ENCODE results near the gene MRPS7.
A peak's percentile ranks its signal among the peaks of the same experiment; 100 is the strongest.
"Not testable (repeated sequence)": the region's sequence is repeated elsewhere in the genome, so short reads cannot be mapped to it uniquely, and the experiment has no call there.

The MRPS7 gene

GRCh38 chr17:75288770-75289114 lies 27.1 kb downstream of the MRPS7 start:
- peak overlapping the region; percentile 97 for H3K27ac ChIP-seq (ENCODE audit: insufficient read depth, low read length, poor library complexity, severe bottlenecking)
- no peaks in the 10 kb centered on the region for H3K27me3 ChIP-seq (replicated peaks; ENCODE audit: control insufficient read depth, insufficient read depth, low read length, poor library complexity, severe bottlenecking)
- no peaks in the 10 kb centered on the region for H3K9me3 ChIP-seq (ENCODE audit: control insufficient read depth, low read length)
- H3K36me3 ChIP-seq (ENCODE audit: control insufficient read depth, insufficient read depth, low read length) = peaks cover 11% of the 10 kb centered on the region
- peak in 1 of 3 donors; percentile 16 for DNase-seq
- peaks cover 4% of the 10 kb centered on the region for H3K4me1 ChIP-seq (ENCODE audit: control insufficient read depth, insufficient read depth, low read length, poor library complexity, severe bottlenecking)
- peak overlapping the region; percentile 74 for H3K4me3 ChIP-seq (ENCODE audit: insufficient read depth, low read depth, low read length, poor library complexity, severe bottlenecking)

- no peaks in the 10 kb centered on the region for H3K27me3 ChIP-seq (replicated peaks; ENCODE audit: control insufficient read depth, insufficient read depth, low read length, poor library complexity, severe bottlenecking)
- H3K4me3 ChIP-seq (ENCODE audit: insufficient read depth, low read depth, low read length, poor library complexity, severe bottlenecking) = peak within 1 kb of the TSS; percentile 74
- H3K27ac ChIP-seq (ENCODE audit: insufficient read depth, low read length, poor library complexity, severe bottlenecking) = peak within 1 kb of the TSS; percentile 97
- no peaks in the 10 kb centered on the region for H3K9me3 ChIP-seq (ENCODE audit: control insufficient read depth, low read length)
- DNase-seq = peak; percentile 95 to 97 (median 96)
- H3K4me1 ChIP-seq (ENCODE audit: control insufficient read depth, insufficient read depth, low read length, poor library complexity, severe bottlenecking) = peaks cover 4% of the 10 kb centered on the region
- H3K36me3 ChIP-seq (ENCODE audit: control insufficient read depth, insufficient read depth, low read length) = peaks cover 11% of the 10 kb centered on the region
Observed at GRCh38 chr17:75289115-75289831, 27.6 kb downstream of the MRPS7 start, which contains the start of gene SLC25A19. Gene SLC25A19 (minus strand): TSS chr17:75289433. CDS start chr17:75286764, 2,669 bp downstream.

GRCh38 chr17:75289832-75290337 lies 28.2 kb downstream of the MRPS7 start:
- peak overlapping the region; percentile 74 for H3K4me3 ChIP-seq (ENCODE audit: insufficient read depth, low read depth, low read length, poor library complexity, severe bottlenecking)

DNA sequence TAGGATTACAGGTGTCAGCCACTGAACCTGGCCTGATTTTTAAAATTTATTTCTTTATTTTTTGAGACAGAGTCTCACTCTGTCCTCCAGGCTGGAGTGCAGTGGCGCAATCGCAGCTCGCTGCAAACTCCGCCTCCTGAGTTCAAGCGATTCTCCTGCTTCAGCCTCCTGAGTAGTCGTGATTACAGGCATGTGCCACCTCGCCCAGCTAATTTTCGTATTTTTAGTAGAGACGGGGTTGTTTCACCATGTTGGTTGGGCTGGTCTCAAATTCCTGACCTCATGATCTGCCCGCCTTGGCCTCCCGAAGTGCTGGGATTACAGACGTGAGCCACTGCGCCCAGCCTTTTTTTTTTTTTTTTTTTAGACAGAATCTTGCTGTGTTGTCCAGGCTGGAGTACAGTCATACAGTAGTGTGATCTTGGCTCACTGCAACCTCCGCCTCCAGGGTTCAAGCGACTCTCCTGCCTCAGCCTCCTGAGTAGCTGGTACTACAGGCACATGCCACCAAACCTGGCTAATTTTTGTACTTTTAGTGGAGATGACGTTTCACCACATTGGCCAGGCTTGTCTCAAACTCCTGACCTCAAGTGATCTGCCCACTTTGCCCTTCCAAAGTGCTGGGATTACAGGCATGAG lies 31.2 kb downstream of the MRPS7 start:
- not testable (repeated sequence) for H3K36me3 ChIP-seq (ENCODE audit: control insufficient read depth, insufficient read depth, low read length); H3K27me3 ChIP-seq (replicated peaks; ENCODE audit: control insufficient read depth, insufficient read depth, low read length, poor library complexity, severe bottlenecking); H3K4me1 ChIP-seq (ENCODE audit: control insufficient read depth, insufficient read depth, low read length, poor library complexity, severe bottlenecking); DNase-seq; H3K27ac ChIP-seq (ENCODE audit: insufficient read depth, low read length, poor library complexity, severe bottlenecking); H3K9me3 ChIP-seq (ENCODE audit: control insufficient read depth, low read length); H3K4me3 ChIP-seq (ENCODE audit: insufficient read depth, low read depth, low read length, poor library complexity, severe bottlenecking)

More at GRCh38 chr17:75289832-75290337, 28.2 kb downstream of the MRPS7 start:
- no peaks in the 10 kb centered on the region for H3K9me3 ChIP-seq (ENCODE audit: control insufficient read depth, low read length)
- DNase-seq = peak; percentile 47 to 64 (median 56)
- peaks cover 11% of the 10 kb centered on the region for H3K36me3 ChIP-seq (ENCODE audit: control insufficient read depth, insufficient read depth, low read length)
- H3K27me3 ChIP-seq (replicated peaks; ENCODE audit: control insufficient read depth, insufficient read depth, low read length, poor library complexity, severe bottlenecking) = no peaks in the 10 kb centered on the region
- H3K27ac ChIP-seq (ENCODE audit: insufficient read depth, low read length, poor library complexity, severe bottlenecking) = peak overlapping the region; percentile 97
- peaks cover 4% of the 10 kb centered on the region for H3K4me1 ChIP-seq (ENCODE audit: control insufficient read depth, insufficient read depth, low read length, poor library complexity, severe bottlenecking)

DNA sequence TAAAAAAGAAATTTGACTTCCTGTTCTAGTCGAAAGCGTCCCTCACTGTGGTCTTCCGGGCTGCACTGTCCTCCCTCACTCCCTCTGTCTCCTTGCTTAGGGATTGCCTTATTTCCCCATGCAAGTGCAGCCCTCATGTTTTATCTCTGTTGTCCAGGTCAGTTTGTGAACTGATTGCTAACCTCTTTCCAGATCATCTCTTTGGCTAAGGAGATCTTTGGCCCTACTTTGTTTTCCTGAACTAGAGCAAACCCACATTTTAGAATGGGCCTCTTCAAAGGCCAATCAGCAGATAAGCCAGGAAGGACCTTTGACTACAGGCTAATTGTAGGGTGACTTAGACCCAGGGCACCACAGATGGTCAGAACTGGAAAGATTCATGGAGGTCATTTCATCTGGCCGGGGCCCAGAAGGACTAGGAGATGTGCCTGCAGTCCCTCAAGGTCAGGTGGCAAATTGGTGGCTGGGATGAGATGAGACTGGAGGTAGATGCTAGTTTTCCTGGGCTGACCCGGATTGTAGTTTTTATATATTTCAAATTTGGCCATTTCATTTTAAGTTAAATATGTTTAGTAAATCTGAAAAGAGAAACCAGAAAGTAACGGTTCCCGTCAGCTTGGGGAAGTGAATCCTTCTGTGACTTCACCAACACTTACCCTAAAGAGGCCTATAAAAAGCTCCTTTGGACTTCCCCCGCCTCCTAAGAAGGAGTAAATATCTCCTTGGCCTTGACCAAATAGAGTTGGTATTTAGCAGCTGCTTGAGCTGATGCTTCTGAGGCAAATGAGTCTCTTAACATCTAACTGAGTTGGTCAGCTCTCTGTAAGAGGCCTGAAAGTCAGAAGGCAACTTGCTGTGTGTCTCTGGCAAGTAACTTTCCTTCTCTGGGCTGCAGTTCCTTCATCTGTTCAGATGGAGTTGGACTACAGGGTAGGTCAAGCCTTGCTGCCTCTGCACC lies 33.8 kb downstream of the MRPS7 start:
- Histone ChIP-seq H3K27me3 (replicated peaks; ENCODE audit: control insufficient read depth, insufficient read depth, low read length, poor library complexity, severe bottlenecking) (no peaks in the 10 kb centered on the region), H3K9me3 (ENCODE audit: control insufficient read depth, low read length) (no peaks in the 10 kb centered on the region), H3K27ac (ENCODE audit: insufficient read depth, low read length, poor library complexity, severe bottlenecking) (no peak overlapping the region), H3K36me3 (ENCODE audit: control insufficient read depth, insufficient read depth, low read length) (no peaks in the 10 kb centered on the region), H3K4me3 (ENCODE audit: insufficient read depth, low read depth, low read length, poor library complexity, severe bottlenecking) (no peak overlapping the region), H3K4me1 (ENCODE audit: control insufficient read depth, insufficient read depth, low read length, poor library complexity, severe bottlenecking) (no peaks in the 10 kb centered on the region)
- no peak for DNase-seq

DNA sequence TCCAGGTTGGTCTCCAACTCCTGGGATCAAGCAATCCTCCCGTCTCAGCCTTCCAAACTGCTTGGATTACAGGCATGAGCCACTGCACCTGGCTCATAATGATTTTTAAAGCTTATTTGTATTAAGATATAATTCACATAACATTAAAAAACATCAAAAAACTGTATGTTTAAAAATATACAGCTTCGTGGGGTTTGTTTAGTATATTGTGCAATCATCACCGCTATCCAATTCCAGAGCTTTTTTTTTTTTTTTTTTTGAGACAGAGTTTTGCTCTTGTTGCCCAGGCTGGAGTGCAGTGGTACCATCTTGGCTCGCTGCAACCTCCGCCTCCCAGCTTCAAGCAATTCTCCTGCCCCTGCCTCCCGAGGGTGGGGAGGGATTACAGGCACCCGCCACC lies 38.6 kb downstream of the MRPS7 start:
- Histone ChIP-seq H3K27me3 (replicated peaks; ENCODE audit: control insufficient read depth, insufficient read depth, low read length, poor library complexity, severe bottlenecking) (no peaks in the 10 kb centered on the region), H3K36me3 (ENCODE audit: control insufficient read depth, insufficient read depth, low read length) (no peaks in the 10 kb centered on the region), H3K4me3 (ENCODE audit: insufficient read depth, low read depth, low read length, poor library complexity, severe bottlenecking) (no peak overlapping the region), H3K27ac (ENCODE audit: insufficient read depth, low read length, poor library complexity, severe bottlenecking) (no peak overlapping the region), H3K4me1 (ENCODE audit: control insufficient read depth, insufficient read depth, low read length, poor library complexity, severe bottlenecking) (no peaks in the 10 kb centered on the region), H3K9me3 (ENCODE audit: control insufficient read depth, low read length) (no peaks in the 10 kb centered on the region)
- DNase-seq = no peak

DNA sequence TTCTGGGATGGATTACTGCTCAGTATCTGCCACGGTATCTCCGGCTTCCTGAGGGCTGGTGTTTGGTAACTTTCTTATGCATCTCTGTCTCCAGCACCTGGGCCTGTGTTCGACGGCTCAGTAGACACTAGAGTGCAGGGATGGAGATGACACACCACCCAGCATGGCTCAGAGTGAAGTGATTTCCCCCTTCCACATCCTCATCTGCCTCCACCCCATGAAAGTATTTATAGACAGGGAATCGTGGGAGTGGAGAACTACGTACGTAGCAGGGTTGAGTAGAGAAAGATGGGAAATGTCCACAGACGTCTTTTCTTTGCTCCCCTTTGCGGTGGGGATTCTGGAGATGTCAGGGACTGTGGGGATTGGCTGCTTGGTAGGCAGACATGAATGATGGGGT lies 39.4 kb downstream of the MRPS7 start:
- H3K27me3 ChIP-seq (replicated peaks; ENCODE audit: control insufficient read depth, insufficient read depth, low read length, poor library complexity, severe bottlenecking) = no peaks in the 10 kb centered on the region
- DNase-seq = no peak
- no peak overlapping the region for H3K27ac ChIP-seq (ENCODE audit: insufficient read depth, low read length, poor library complexity, severe bottlenecking)
- H3K4me1 ChIP-seq (ENCODE audit: control insufficient read depth, insufficient read depth, low read length, poor library complexity, severe bottlenecking) = no peaks in the 10 kb centered on the region
- H3K9me3 ChIP-seq (ENCODE audit: control insufficient read depth, low read length) = no peaks in the 10 kb centered on the region
- no peak overlapping the region for H3K4me3 ChIP-seq (ENCODE audit: insufficient read depth, low read depth, low read length, poor library complexity, severe bottlenecking)
- no peaks in the 10 kb centered on the region for H3K36me3 ChIP-seq (ENCODE audit: control insufficient read depth, insufficient read depth, low read length)

DNA sequence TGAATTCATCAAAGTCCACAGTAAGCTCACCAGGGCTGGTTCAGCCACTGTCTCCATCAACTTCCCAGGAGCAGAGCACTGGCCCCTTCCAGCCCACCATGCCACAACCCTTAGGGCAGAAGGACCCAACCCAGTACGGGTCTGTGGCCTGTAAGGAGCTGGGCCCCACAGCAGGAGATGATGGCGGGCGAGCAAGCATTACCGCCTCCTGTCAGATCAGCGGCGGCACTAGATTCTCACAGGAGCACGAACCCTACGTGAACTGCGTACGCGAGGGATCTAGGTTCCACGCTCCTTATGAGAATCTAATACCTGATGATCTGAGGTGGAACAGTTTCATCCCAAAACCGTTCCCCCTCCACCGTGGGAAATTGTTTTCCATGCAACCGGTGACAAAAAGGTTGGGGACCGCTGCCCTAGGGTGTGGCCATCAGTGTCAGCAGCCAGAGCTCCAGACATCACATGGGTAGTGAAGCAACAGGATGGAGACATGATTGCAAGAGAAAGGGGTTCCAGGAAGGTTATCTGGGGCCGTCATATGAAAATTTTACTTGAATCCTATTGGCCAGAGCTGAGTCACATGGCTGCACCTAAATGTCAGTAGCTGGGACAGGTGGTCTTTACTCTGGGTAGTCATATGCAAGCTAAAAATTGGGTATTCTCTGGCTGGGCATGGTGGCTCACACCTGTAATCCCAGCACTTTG lies 40.0 kb downstream of the MRPS7 start:
- Histone ChIP-seq H3K4me1 (ENCODE audit: control insufficient read depth, insufficient read depth, low read length, poor library complexity, severe bottlenecking) (no peaks in the 10 kb centered on the region), H3K36me3 (ENCODE audit: control insufficient read depth, insufficient read depth, low read length) (no peaks in the 10 kb centered on the region), H3K9me3 (ENCODE audit: control insufficient read depth, low read length) (no peaks in the 10 kb centered on the region), H3K27ac (ENCODE audit: insufficient read depth, low read length, poor library complexity, severe bottlenecking) (no peak overlapping the region), H3K4me3 (ENCODE audit: insufficient read depth, low read depth, low read length, poor library complexity, severe bottlenecking) (no peak overlapping the region), H3K27me3 (replicated peaks; ENCODE audit: control insufficient read depth, insufficient read depth, low read length, poor library complexity, severe bottlenecking) (no peaks in the 10 kb centered on the region)
- no peak for DNase-seq

- no peaks in the 10 kb centered on the region for H3K9me3 ChIP-seq (ENCODE audit: control insufficient read depth, low read length)
- no peak for DNase-seq
- H3K27me3 ChIP-seq (replicated peaks; ENCODE audit: control insufficient read depth, insufficient read depth, low read length, poor library complexity, severe bottlenecking) = no peaks in the 10 kb centered on the region
- H3K4me1 ChIP-seq (ENCODE audit: control insufficient read depth, insufficient read depth, low read length, poor library complexity, severe bottlenecking) = no peaks in the 10 kb centered on the region
- no peak overlapping the region for H3K4me3 ChIP-seq (ENCODE audit: insufficient read depth, low read depth, low read length, poor library complexity, severe bottlenecking)
- no peaks in the 10 kb centered on the region for H3K36me3 ChIP-seq (ENCODE audit: control insufficient read depth, insufficient read depth, low read length)
- no peak overlapping the region for H3K27ac ChIP-seq (ENCODE audit: insufficient read depth, low read length, poor library complexity, severe bottlenecking)
Observed at GRCh38 chr17:75307957-75308731, 46.5 kb downstream of the MRPS7 start.

All from effector memory CD4-positive, alpha-beta T cell (primary cell).